Measurements from ENCODE around the gene MAX. TPM values are rescaled to one million over a fixed set of nuclear protein-coding genes. Genes with fewer than 3 reads are reported as not detected.

MAX gene
- total and polyA plus RNA-seq, 7 experiments from 2014 or later = 145 to 236 (median 193) TPM

DNA sequence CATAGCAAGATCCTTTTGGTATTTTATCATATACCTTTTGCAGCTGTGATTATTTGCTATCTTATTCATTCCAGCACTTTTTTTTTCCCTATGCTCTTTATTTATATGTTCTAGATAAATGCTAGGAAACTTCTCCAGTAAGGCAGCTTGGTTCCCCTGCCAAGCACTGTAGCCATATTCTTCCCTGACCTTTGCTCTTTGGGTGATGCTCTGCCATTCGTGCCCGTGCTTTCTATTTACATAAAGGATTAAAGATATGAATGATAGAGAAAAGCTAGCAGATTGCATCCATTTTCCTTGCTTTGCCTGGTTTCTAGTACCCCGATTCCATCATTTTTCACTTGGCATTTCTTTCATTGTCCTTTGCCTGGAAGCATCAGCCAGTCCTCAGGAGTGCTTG, 73.4 kb downstream of the MAX start:
- Mint-ChIP-seq H3K27me3 (no peaks in the 10 kb centered on the region), H3K4me1 (peaks cover 0 to 4% (median 0%) of the 10 kb centered on the region in 7 donors), H3K27ac (peak overlapping the region in 1 of 9 donors; percentile 26), H3K36me3 (peaks cover 16 to 50% (median 33%) of the 10 kb centered on the region in 5 donors), H3K4me3 (no peak overlapping the region), H3K9me3 (no peaks in the 10 kb centered on the region)
- Histone ChIP-seq H3K27me3 (ENCODE audit: control insufficient read depth in 2 of 2, insufficient read depth in 2 of 2, low read length in 2 of 2) (no peaks in the 10 kb centered on the region), H3K4me1 (ENCODE audit: control insufficient read depth in 2 of 2, insufficient read depth in 2 of 2, low read length in 2 of 2) (no peaks in the 10 kb centered on the region), H3K27ac (ENCODE audit: low read depth, low read length) (no peak overlapping the region), H3K4me3 (ENCODE audit: low read length) (no peak overlapping the region), H3K36me3 (ENCODE audit: control insufficient read depth in 2 of 3, insufficient read depth in 3 of 3, low read length in 3 of 3) (peaks cover 0 to 53% (median 0%) of the 10 kb centered on the region in 3 experiments), H3K9me3 (ENCODE audit: control insufficient read depth in 2 of 3, low read length in 3 of 3) (no peaks in the 10 kb centered on the region)
- DNase-seq = no peak
- ATAC-seq = no peak
- intact Hi-C loops (cut with micrococcal nuclease) = no loop called here
- ChIA-PET POLR2A (no interaction called here), CTCF (no interaction called here)

DNA sequence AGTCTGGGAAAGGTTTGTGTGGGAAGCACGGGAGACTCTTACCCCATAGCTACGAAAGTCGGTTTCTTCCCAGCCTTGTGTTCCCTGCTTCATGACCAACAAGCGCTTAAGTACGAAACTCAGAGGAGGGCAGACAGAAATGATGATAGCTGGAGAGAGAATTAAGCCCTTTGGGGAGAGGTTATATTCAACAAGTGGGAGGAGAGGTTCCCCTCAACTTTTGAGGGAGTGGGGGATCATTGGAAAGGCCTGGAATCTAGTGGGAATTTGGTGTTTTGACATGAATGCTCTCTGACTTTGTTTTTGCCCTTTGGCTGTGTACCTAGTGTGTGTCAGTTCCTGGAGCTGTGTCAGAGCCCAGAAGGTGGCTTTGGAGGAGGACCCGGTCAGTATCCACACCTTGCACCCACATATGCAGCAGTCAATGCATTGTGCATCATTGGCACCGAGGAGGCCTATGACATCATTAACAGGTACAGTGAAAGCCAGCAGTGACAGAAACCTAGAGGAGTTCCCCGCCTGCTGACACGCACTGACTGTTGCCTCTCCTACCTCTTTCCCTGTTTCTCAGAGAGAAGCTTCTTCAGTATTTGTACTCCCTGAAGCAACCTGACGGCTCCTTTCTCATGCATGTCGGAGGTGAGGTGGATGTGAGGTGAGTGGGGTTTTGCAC, 75.1 kb downstream of the MAX start:
- H3K4me3 ChIP-seq (ENCODE audit: low read length) = no peak overlapping the region
- no peak for ATAC-seq
- peaks cover 0 to 49% (median 0%) of the 10 kb centered on the region in 3 experiments for H3K36me3 ChIP-seq (ENCODE audit: control insufficient read depth in 2 of 3, insufficient read depth in 3 of 3, low read length in 3 of 3)
- no peak for DNase-seq
- H3K27me3 Mint-ChIP-seq = no peaks in the 10 kb centered on the region
- H3K27ac Mint-ChIP-seq = no peak overlapping the region
- no peaks in the 10 kb centered on the region for H3K9me3 Mint-ChIP-seq
- peaks cover 0 to 4% (median 0%) of the 10 kb centered on the region in 7 donors for H3K4me1 Mint-ChIP-seq
- H3K4me1 ChIP-seq (ENCODE audit: control insufficient read depth in 2 of 2, insufficient read depth in 2 of 2, low read length in 2 of 2) = no peaks in the 10 kb centered on the region
- no peaks in the 10 kb centered on the region for H3K27me3 ChIP-seq (ENCODE audit: control insufficient read depth in 2 of 2, insufficient read depth in 2 of 2, low read length in 2 of 2)
- no peak overlapping the region for H3K4me3 Mint-ChIP-seq
- ChIA-PET CTCF (no interaction called here), POLR2A (no interaction called here)
- intact Hi-C loops (cut with micrococcal nuclease) = no loop called here
- peaks cover 14 to 38% (median 24%) of the 10 kb centered on the region in 5 donors for H3K36me3 Mint-ChIP-seq
- no peak overlapping the region for H3K27ac ChIP-seq (ENCODE audit: low read depth, low read length)
- H3K9me3 ChIP-seq (ENCODE audit: control insufficient read depth in 2 of 3, low read length in 3 of 3) = no peaks in the 10 kb centered on the region

DNA sequence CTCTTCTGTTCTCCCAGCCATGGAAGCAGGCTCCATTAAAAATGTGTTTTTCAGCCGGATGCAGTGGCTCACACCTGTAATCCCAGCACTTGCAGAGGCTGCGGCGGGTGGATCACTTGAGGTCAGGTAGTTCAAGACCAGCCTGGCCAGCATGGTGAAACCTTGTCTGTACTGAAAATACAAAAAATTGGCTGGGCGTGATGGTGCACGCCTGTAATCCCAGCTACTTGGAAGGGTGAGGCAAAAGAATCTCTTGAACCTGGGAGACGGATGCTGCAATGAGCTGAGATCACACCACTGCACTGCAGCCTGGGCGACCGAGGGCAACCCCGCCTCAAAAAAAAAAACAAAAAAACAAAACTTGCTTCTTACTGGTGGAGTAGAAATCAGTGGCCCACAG, 75.8 kb downstream of the MAX start:
- H3K27ac Mint-ChIP-seq = no peak overlapping the region
- H3K4me1 Mint-ChIP-seq = peaks cover 0 to 4% (median 0%) of the 10 kb centered on the region in 7 donors
- H3K36me3 Mint-ChIP-seq = peaks cover 9 to 38% (median 19%) of the 10 kb centered on the region in 5 donors
- intact Hi-C loops (cut with micrococcal nuclease) = no loop called here
- ChIA-PET CTCF (no interaction called here), POLR2A (no interaction called here)
- no peak for ATAC-seq
- no peaks in the 10 kb centered on the region for H3K27me3 ChIP-seq (ENCODE audit: control insufficient read depth in 2 of 2, insufficient read depth in 2 of 2, low read length in 2 of 2)
- no peak for DNase-seq
- H3K4me3 Mint-ChIP-seq = no peak overlapping the region
- no peaks in the 10 kb centered on the region for H3K9me3 ChIP-seq (ENCODE audit: control insufficient read depth in 2 of 3, low read length in 3 of 3)
- H3K9me3 Mint-ChIP-seq = no peaks in the 10 kb centered on the region
- no peaks in the 10 kb centered on the region for H3K27me3 Mint-ChIP-seq
- no peaks in the 10 kb centered on the region for H3K4me1 ChIP-seq (ENCODE audit: control insufficient read depth in 2 of 2, insufficient read depth in 2 of 2, low read length in 2 of 2)
- no peak overlapping the region for H3K27ac ChIP-seq (ENCODE audit: low read depth, low read length)
- peaks cover 0 to 45% (median 0%) of the 10 kb centered on the region in 3 experiments for H3K36me3 ChIP-seq (ENCODE audit: control insufficient read depth in 2 of 3, insufficient read depth in 3 of 3, low read length in 3 of 3)
- H3K4me3 ChIP-seq (ENCODE audit: low read length) = no peak overlapping the region

DNA sequence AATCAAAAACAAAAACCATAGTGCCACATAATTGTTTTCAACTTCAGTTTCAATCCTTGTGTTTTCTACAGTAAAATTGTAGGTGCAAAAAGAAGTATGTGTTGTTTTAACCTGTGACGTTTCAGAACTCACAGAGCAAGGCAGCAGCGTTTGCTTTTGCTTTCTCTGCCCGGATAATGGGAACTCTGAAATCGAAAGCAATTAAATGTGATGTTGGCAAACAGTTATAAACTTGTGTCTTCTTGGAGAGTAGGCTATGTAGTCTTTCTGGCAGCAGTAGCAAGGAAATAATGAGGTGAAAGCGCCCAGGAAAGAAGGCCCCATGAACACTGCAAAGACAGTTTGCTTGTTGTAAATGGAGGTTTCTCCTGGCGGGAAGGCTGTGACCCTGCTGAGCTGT, 76.5 kb downstream of the MAX start:
- Mint-ChIP-seq H3K27me3 (no peaks in the 10 kb centered on the region), H3K4me1 (peaks cover 0 to 4% (median 0%) of the 10 kb centered on the region in 7 donors), H3K27ac (no peak overlapping the region), H3K36me3 (peaks cover 7 to 38% (median 15%) of the 10 kb centered on the region in 5 donors), H3K4me3 (no peak overlapping the region), H3K9me3 (no peaks in the 10 kb centered on the region)
- no peak for DNase-seq
- CTCF ChIA-PET = no interaction called here
- no peak for ATAC-seq
- intact Hi-C loops (cut with micrococcal nuclease) = no loop called here
- Histone ChIP-seq H3K27me3 (ENCODE audit: control insufficient read depth in 2 of 2, insufficient read depth in 2 of 2, low read length in 2 of 2) (no peaks in the 10 kb centered on the region), H3K27ac (ENCODE audit: low read depth, low read length) (no peak overlapping the region), H3K4me3 (ENCODE audit: low read length) (no peak overlapping the region), H3K9me3 (ENCODE audit: control insufficient read depth in 2 of 3, low read length in 3 of 3) (no peaks in the 10 kb centered on the region), H3K36me3 (ENCODE audit: control insufficient read depth in 2 of 3, insufficient read depth in 3 of 3, low read length in 3 of 3) (peaks cover 0 to 45% (median 0%) of the 10 kb centered on the region in 3 experiments), H3K4me1 (ENCODE audit: control insufficient read depth in 2 of 2, insufficient read depth in 2 of 2, low read length in 2 of 2) (no peaks in the 10 kb centered on the region)
- POLR2A ChIA-PET = no interaction called here

Small RNA genes within 50 kb of the gene (microRNA-seq; reads per million reads assigned to microRNA genes)
- gene MIR4706 (ENCODE audit: borderline microRNAs expressed) = not detected

Other genes starting within 250 kb of the MAX start
- gene SPTB, start 222.6 kb downstream of the MAX start, total RNA-seq = under 1 TPM in 3 of 5 experiments, not detected in 2; 0.05 to 0.12 (median 0.05) TPM
- not detected for gene SPTB, start 222.6 kb downstream of the MAX start, polyA plus RNA-seq
- gene CHURC1, start 188.1 kb downstream of the MAX start, total RNA-seq = 100 to 1,000 TPM in 2 of 5 experiments, 10 to 100 TPM in 3; 71.9 to 117 (median 80.7) TPM
- gene CHURC1, start 188.1 kb downstream of the MAX start, polyA plus RNA-seq = 100 to 1,000 TPM; 177 to 204 TPM
- not detected for gene GPX2, start 159.8 kb downstream of the MAX start, total RNA-seq
- not detected for gene GPX2, start 159.8 kb downstream of the MAX start, polyA plus RNA-seq
- gene RAB15, start 130.2 kb downstream of the MAX start, total RNA-seq = 1 to 10 TPM; 4.9 to 7.1 (median 5.9) TPM
- gene RAB15, start 130.2 kb downstream of the MAX start, polyA plus RNA-seq = 10 to 100 TPM in 1 of 2 donors, 1 to 10 TPM in 1; 4.7 to 11.1 TPM
- 10 to 100 TPM; 10.4 to 19.7 (median 12.9) TPM for gene FNTB, start 115.6 kb downstream of the MAX start, total RNA-seq
- gene FNTB, start 115.6 kb downstream of the MAX start, polyA plus RNA-seq = 1 to 10 TPM; 4.0 to 7.7 TPM

Data from naive thymus-derived CD4-positive, alpha-beta T cell (primary cell).